Ovary (tissue), 3 donors: ENCODE data around the gene SPDEF.

Source experiments
- CTCF ChIP-seq, 3 donors: fragments of 450-650 bp in 2 of 3; fragments of 200-600 bp in 1 of 3; IDR thresholded peaks; one replicate each; pipeline versions ENCODE4 v1.5.1 to v1.8.0; 2016 to 2022; ENCODE audit warnings: antibody characterized with exemption in 3 of 3, mild to moderate bottlenecking in 1 of 3
- EP300 ChIP-seq: sonication (generic); formaldehyde crosslinking; IDR thresholded peaks from one replicate; pipeline ENCODE4 v1.6.1; 2017; ENCODE audit warnings: antibody characterized with exemption
- POLR2A ChIP-seq: fragments of 450-650 bp; IDR thresholded peaks from one replicate; pipeline ENCODE4 v1.6.1; 2017; ENCODE audit warnings: antibody characterized with exemption, mild to moderate bottlenecking, moderate library complexity
- donor health status: DM: no; HTN: no; CAD: no.

- TF ChIP-seq EP300 (no peak), CTCF (IDR thresholded peaks at IDR 0.05) (no peak), POLR2A (no peak)
Observed at GRCh38 chr6:34555328-34555727, 801 bp downstream of the SPDEF start.
